Measurements from ENCODE around the gene KRTAP4-7.

DNA sequence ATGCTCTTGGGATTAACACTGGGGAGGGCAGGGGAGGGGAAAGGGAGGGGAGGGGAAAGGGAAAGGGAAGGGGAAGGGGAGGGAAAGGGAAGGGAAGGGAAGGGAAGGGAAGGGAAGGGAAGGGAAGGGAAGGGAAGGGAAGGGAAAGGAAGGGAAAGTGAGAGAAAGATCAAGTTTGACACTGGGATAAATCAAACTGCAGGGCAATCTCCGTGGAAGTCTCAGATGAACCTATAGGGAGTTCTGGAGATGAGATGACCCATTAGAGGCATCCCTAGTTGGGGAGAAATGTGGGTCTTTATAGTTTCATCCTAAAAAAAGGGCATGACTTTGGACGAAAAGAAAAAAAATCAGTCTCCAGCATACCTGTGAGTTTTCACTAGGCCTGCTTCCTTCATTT is 37.8 kb downstream of the KRTAP4-7 start:
- TF ChIP-seq, protein P1, sequence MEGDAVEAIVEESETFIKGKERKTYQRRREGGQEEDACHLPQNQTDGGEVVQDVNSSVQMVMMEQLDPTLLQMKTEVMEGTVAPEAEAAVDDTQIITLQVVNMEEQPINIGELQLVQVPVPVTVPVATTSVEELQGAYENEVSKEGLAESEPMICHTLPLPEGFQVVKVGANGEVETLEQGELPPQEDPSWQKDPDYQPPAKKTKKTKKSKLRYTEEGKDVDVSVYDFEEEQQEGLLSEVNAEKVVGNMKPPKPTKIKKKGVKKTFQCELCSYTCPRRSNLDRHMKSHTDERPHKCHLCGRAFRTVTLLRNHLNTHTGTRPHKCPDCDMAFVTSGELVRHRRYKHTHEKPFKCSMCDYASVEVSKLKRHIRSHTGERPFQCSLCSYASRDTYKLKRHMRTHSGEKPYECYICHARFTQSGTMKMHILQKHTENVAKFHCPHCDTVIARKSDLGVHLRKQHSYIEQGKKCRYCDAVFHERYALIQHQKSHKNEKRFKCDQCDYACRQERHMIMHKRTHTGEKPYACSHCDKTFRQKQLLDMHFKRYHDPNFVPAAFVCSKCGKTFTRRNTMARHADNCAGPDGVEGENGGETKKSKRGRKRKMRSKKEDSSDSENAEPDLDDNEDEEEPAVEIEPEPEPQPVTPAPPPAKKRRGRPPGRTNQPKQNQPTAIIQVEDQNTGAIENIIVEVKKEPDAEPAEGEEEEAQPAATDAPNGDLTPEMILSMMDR (IDR thresholded peaks at IDR 0.05): no peak
- TF ChIP-seq POLR2AphosphoS5 (IDR thresholded peaks at IDR 0.05) (no peak), POLR2A (IDR thresholded peaks at IDR 0.05) (no peak)
